ENCODE measurements around the gene SH3RF1. TPM values are rescaled to one million over a fixed set of nuclear protein-coding genes. Genes with fewer than 3 reads are reported as not detected.

SH3RF1 gene
- total and polyA plus RNA-seq, 4 donors, result 5.3 to 33.1 (median 16.3) TPM

- Histone ChIP-seq H3K36me3 (ENCODE audit: control insufficient read depth in 4 of 4, insufficient read depth in 4 of 4, low read length in 4 of 4) (no peaks in the 10 kb centered on the region), H3K27ac (ENCODE audit: low read depth in 1 of 2, low read length in 1 of 2) (no peak overlapping the region), H3K4me3 (no peak overlapping the region), H3K27me3 (ENCODE audit: control insufficient read depth in 3 of 3, insufficient read depth in 3 of 3, low read length in 2 of 3) (no peaks in the 10 kb centered on the region), H3K4me1 (ENCODE audit: control insufficient read depth in 5 of 5, insufficient read depth in 5 of 5, low read length in 5 of 5) (peaks cover 18 to 71% (median 50%) of the 10 kb centered on the region in 5 donors), H3K9me3 (ENCODE audit: control insufficient read depth in 4 of 4, insufficient read depth in 3 of 4, low read length in 3 of 4) (no peaks in the 10 kb centered on the region), H3K9ac (ENCODE audit: insufficient read depth in 1 of 2, low read length in 2 of 2) (peak overlapping the region in 1 of 2 donors; percentile 34)
- ATAC-seq (ENCODE audit: insufficient read depth, low FRiP score) (no peak), DNase-seq (no peak)
- 38 to 46% methylated on average over 4 of the region's 4 CpGs for WGBS, 2 donors
- TF ChIP-seq, protein P1, sequence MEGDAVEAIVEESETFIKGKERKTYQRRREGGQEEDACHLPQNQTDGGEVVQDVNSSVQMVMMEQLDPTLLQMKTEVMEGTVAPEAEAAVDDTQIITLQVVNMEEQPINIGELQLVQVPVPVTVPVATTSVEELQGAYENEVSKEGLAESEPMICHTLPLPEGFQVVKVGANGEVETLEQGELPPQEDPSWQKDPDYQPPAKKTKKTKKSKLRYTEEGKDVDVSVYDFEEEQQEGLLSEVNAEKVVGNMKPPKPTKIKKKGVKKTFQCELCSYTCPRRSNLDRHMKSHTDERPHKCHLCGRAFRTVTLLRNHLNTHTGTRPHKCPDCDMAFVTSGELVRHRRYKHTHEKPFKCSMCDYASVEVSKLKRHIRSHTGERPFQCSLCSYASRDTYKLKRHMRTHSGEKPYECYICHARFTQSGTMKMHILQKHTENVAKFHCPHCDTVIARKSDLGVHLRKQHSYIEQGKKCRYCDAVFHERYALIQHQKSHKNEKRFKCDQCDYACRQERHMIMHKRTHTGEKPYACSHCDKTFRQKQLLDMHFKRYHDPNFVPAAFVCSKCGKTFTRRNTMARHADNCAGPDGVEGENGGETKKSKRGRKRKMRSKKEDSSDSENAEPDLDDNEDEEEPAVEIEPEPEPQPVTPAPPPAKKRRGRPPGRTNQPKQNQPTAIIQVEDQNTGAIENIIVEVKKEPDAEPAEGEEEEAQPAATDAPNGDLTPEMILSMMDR (IDR thresholded peaks at IDR 0.05; ENCODE audit: control extremely low read depth, extremely low read depth), result no peak
Measured at GRCh38 chr4:169256856-169257761, 13.6 kb downstream of the SH3RF1 start.

- no peaks in the 10 kb centered on the region for H3K36me3 ChIP-seq (ENCODE audit: control insufficient read depth in 4 of 4, insufficient read depth in 4 of 4, low read length in 4 of 4)
- H3K27me3 ChIP-seq (ENCODE audit: control insufficient read depth in 3 of 3, insufficient read depth in 3 of 3, low read length in 2 of 3), result no peaks in the 10 kb centered on the region
- peaks cover 19 to 79% (median 58%) of the 10 kb centered on the region in 5 donors for H3K4me1 ChIP-seq (ENCODE audit: control insufficient read depth in 5 of 5, insufficient read depth in 5 of 5, low read length in 5 of 5)
- H3K9ac ChIP-seq (ENCODE audit: insufficient read depth in 1 of 2, low read length in 2 of 2), result no peak overlapping the region
- H3K27ac ChIP-seq (ENCODE audit: low read depth in 1 of 2, low read length in 1 of 2), result no peak overlapping the region
- WGBS, 2 donors, result 73 to 81% methylated on average over 3 of the region's 3 CpGs
- DNase-seq (no peak), ATAC-seq (ENCODE audit: insufficient read depth, low FRiP score) (no peak)
- TF ChIP-seq, protein P1 (IDR thresholded peaks at IDR 0.05; ENCODE audit: control extremely low read depth, extremely low read depth), result no peak
- H3K9me3 ChIP-seq (ENCODE audit: control insufficient read depth in 4 of 4, insufficient read depth in 3 of 4, low read length in 3 of 4), result no peaks in the 10 kb centered on the region
- no peak overlapping the region for H3K4me3 ChIP-seq
Measured at GRCh38 chr4:169256101-169256612, 14.6 kb downstream of the SH3RF1 start.

- no peaks in the 10 kb centered on the region for H3K27me3 ChIP-seq (ENCODE audit: control insufficient read depth in 3 of 3, insufficient read depth in 3 of 3, low read length in 2 of 3)
- peak in 2 of 3 donors; percentile 54 to 80 for DNase-seq
- no peak overlapping the region for H3K4me3 ChIP-seq
- TF ChIP-seq, protein P1 (IDR thresholded peaks at IDR 0.05; ENCODE audit: control extremely low read depth, extremely low read depth), result no peak
- H3K4me1 ChIP-seq (ENCODE audit: control insufficient read depth in 5 of 5, insufficient read depth in 5 of 5, low read length in 5 of 5), result peaks cover 14 to 73% (median 49%) of the 10 kb centered on the region in 5 donors
- 27 to 47% methylated on average over 5 of the region's 5 CpGs for WGBS, 2 donors
- no peaks in the 10 kb centered on the region for H3K9me3 ChIP-seq (ENCODE audit: control insufficient read depth in 4 of 4, insufficient read depth in 3 of 4, low read length in 3 of 4)
- no peaks in the 10 kb centered on the region for H3K36me3 ChIP-seq (ENCODE audit: control insufficient read depth in 4 of 4, insufficient read depth in 4 of 4, low read length in 4 of 4)
- ATAC-seq (ENCODE audit: insufficient read depth, low FRiP score), result peak; percentile 73
- H3K27ac ChIP-seq (ENCODE audit: low read depth in 1 of 2, low read length in 1 of 2), result no peak overlapping the region
- no peak overlapping the region for H3K9ac ChIP-seq (ENCODE audit: insufficient read depth in 1 of 2, low read length in 2 of 2)
Measured at GRCh38 chr4:169254546-169254983, 16.2 kb downstream of the SH3RF1 start.

Data from lung (tissue), 12 donors.